ENCODE results near the gene CNNM3. TPM values are rescaled to one million over a fixed set of nuclear protein-coding genes. Genes with fewer than 3 reads are reported as not detected.
A peak's percentile ranks its signal among the peaks of the same experiment; 100 is the strongest.

CNNM3 gene
- total RNA-seq, 1 experiment from 2014 or later = 5.1 TPM

- peak; percentile 28 for DNase-seq (ENCODE audit: low read depth)
Measured at GRCh38 chr2:96816836-96817702, 1.0 kb downstream of the CNNM3 start.

GRCh38 chr2:96817882-96818281 is 1.8 kb downstream of the CNNM3 start:
- no peak for DNase-seq (ENCODE audit: low read depth)

- DNase-seq (ENCODE audit: low read depth) = no peak
Measured at GRCh38 chr2:96819128-96819875, 3.2 kb downstream of the CNNM3 start.

GRCh38 chr2:96819876-96820511 is 3.9 kb downstream of the CNNM3 start:
- DNase-seq (ENCODE audit: low read depth) = no peak

- no peak for DNase-seq (ENCODE audit: low read depth)
Measured at GRCh38 chr2:96821113-96821675, 5.1 kb downstream of the CNNM3 start.

GRCh38 chr2:96822786-96823185 is 6.7 kb downstream of the CNNM3 start:
- DNase-seq (ENCODE audit: low read depth) = no peak

- DNase-seq (ENCODE audit: low read depth) = no peak
Measured at GRCh38 chr2:96823198-96823597, 7.1 kb downstream of the CNNM3 start.

- peak; percentile 27 for DNase-seq (ENCODE audit: low read depth)
Measured at GRCh38 chr2:96824079-96824870, 8.2 kb downstream of the CNNM3 start.

GRCh38 chr2:96825057-96825456 is 9.0 kb downstream of the CNNM3 start:
- DNase-seq (ENCODE audit: low read depth) = no peak

- no peak for DNase-seq (ENCODE audit: low read depth)
Measured at GRCh38 chr2:96826546-96827278, 10.6 kb downstream of the CNNM3 start.

GRCh38 chr2:96828436-96828835 is 12.4 kb downstream of the CNNM3 start:
- DNase-seq (ENCODE audit: low read depth) = no peak

- DNase-seq (ENCODE audit: low read depth) = no peak
Measured at GRCh38 chr2:96828874-96829273, 12.8 kb downstream of the CNNM3 start.

GRCh38 chr2:96830044-96830562 is 14.0 kb downstream of the CNNM3 start:
- no peak for DNase-seq (ENCODE audit: low read depth)

GRCh38 chr2:96831679-96832078 is 15.6 kb downstream of the CNNM3 start:
- DNase-seq (ENCODE audit: low read depth) = no peak

- DNase-seq (ENCODE audit: low read depth) = no peak
Measured at GRCh38 chr2:96832408-96832753, 16.3 kb downstream of the CNNM3 start.

- no peak for DNase-seq (ENCODE audit: low read depth)
Measured at GRCh38 chr2:96832754-96833507, 16.9 kb downstream of the CNNM3 start.

GRCh38 chr2:96835830-96836229 is 19.8 kb downstream of the CNNM3 start:
- DNase-seq (ENCODE audit: low read depth) = no peak

- DNase-seq (ENCODE audit: low read depth) = no peak
Measured at GRCh38 chr2:96837575-96837974, 21.5 kb downstream of the CNNM3 start.

GRCh38 chr2:96838345-96839292 is 22.6 kb downstream of the CNNM3 start:
- no peak for DNase-seq (ENCODE audit: low read depth)
